SJCRH30 (cell line): Measurements from ENCODE around the gene LMF1. TPM values are rescaled to one million over a fixed set of nuclear protein-coding genes. Genes with fewer than 3 reads are reported as not detected.

Source experiments
- total RNA-seq: library from RNA; depleted of rRNA; stranded (reverse); fragments of >200 nt; shearing (Covaris generic); gene quantifications from 2 replicates; pipeline ENCODE4 v1.2.3, GENCODE V29; 2014; rRNA removed

Gene LMF1
- total RNA-seq, 1 experiment from 2014 or later, result 2.3 TPM

Other genes with a start within 250 kb of the LMF1 start
- gene ANTKMT, start 249.8 kb downstream of the LMF1 start, total RNA-seq, result 11.4 and 11.7 TPM in 2 replicates
- gene CCDC78, start 244.5 kb downstream of the LMF1 start, total RNA-seq, result 4.5 and 5.0 TPM in 2 replicates
- 6.0 and 8.9 TPM in 2 replicates for gene HAGHL, start 243.9 kb downstream of the LMF1 start, total RNA-seq
- 30.2 and 31.5 TPM in 2 replicates for gene CIAO3, start 230.0 kb downstream of the LMF1 start, total RNA-seq
- gene MSLN, start 210.2 kb downstream of the LMF1 start, total RNA-seq, result not detected in 2 replicates
- 35.5 and 38.7 TPM in 2 replicates for gene RPUSD1, start 182.6 kb downstream of the LMF1 start, total RNA-seq
- 34.5 and 46.0 TPM in 2 replicates for gene CHTF18, start 182.4 kb downstream of the LMF1 start, total RNA-seq
- gene GNG13, start 170.2 kb downstream of the LMF1 start, total RNA-seq, result not detected in 2 replicates
- gene SOX8, start 10.8 kb upstream of the LMF1 start, total RNA-seq, result 141 and 144 TPM in 2 replicates
- 3.7 and 4.5 TPM in 2 replicates for gene SSTR5, start 101.8 kb upstream of the LMF1 start, total RNA-seq
- not detected in 2 replicates for gene C1QTNF8, start 125.3 kb upstream of the LMF1 start, total RNA-seq
- gene CACNA1H, start 182.1 kb upstream of the LMF1 start, total RNA-seq, result 1.4 and 1.7 TPM in 2 replicates